Gastroesophageal sphincter (tissue), 3 donors: ENCODE data around the gene IFT122.

Experiments
- EP300 ChIP-seq: sonication (generic); formaldehyde crosslinking; IDR thresholded peaks from one replicate; pipeline ENCODE4 v1.6.1; 2017; ENCODE audit warnings: antibody characterized with exemption, mild to moderate bottlenecking
- POLR2A ChIP-seq, 2 donors: fragments of 450-650 bp; IDR thresholded peaks; one replicate each; pipeline ENCODE4 v1.6.1; 2017; ENCODE audit warnings: antibody characterized with exemption in 2 of 2, mild to moderate bottlenecking in 2 of 2, moderate library complexity in 1 of 2
- POLR2AphosphoS5 ChIP-seq: sonication (generic); formaldehyde crosslinking; IDR thresholded peaks from one replicate; pipeline ENCODE4 v1.6.1; 2017; ENCODE audit warnings: antibody characterized with exemption
- TF ChIP-seq, protein P1 (sequence below), 4 experiments: fragments of 200-600 bp in 2 of 4; fragments of 450-650 bp in 2 of 4; sonication (generic) in 1 of 4; IDR thresholded peaks; one replicate each; pipeline ENCODE4 v1.5.1; 2017 to 2019; ENCODE audit warnings: antibody characterized with exemption in 4 of 4, mild to moderate bottlenecking in 2 of 4, moderate library complexity in 2 of 4

DNA sequence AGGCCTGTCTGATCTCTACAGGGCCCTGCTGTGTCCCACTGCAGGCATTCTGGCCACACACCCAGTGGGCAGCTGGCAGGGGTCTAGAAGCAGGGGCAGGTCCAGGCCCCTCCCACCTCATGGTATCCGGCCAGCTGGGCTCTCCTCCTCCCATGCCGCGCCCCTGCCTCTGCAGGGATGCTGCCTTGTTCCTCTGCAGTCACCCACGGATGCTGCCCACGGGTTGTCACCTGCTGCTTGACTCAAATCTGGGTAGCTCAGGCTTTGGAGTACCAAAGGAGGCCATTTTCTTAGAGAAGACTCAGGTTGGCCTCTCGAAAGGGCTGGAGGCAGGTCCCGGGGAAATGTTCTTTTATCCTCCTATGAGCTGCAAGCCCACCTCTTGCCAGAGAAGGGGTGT is 36.6 kb upstream of the IFT122 start:
- TF ChIP-seq, protein P1, sequence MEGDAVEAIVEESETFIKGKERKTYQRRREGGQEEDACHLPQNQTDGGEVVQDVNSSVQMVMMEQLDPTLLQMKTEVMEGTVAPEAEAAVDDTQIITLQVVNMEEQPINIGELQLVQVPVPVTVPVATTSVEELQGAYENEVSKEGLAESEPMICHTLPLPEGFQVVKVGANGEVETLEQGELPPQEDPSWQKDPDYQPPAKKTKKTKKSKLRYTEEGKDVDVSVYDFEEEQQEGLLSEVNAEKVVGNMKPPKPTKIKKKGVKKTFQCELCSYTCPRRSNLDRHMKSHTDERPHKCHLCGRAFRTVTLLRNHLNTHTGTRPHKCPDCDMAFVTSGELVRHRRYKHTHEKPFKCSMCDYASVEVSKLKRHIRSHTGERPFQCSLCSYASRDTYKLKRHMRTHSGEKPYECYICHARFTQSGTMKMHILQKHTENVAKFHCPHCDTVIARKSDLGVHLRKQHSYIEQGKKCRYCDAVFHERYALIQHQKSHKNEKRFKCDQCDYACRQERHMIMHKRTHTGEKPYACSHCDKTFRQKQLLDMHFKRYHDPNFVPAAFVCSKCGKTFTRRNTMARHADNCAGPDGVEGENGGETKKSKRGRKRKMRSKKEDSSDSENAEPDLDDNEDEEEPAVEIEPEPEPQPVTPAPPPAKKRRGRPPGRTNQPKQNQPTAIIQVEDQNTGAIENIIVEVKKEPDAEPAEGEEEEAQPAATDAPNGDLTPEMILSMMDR (IDR thresholded peaks at IDR 0.05) = no peak
- no peak for TF ChIP-seq POLR2AphosphoS5
- no peak for TF ChIP-seq POLR2A (IDR thresholded peaks at IDR 0.05)
- no peak for TF ChIP-seq EP300
